MCF 10A (cell line): ENCODE results near the gene ASPHD2. TPM values are rescaled to one million over a fixed set of nuclear protein-coding genes. Genes with fewer than 3 reads are reported as not detected.
"Not testable (repeated sequence)": the region's sequence is repeated elsewhere in the genome, so short reads cannot be mapped to it uniquely, and the experiment has no call there.

Experiments
- BruUV-seq: library from RNA; stranded (reverse); fragments of 400-500 nt; replicated peaks from 2 replicates; lab custom pipeline; 2021; lab: Mats Ljungman, UMichigan
- CTCF ChIA-PET: fragments of 300-600 bp; sonication (Branson Sonifier 250); formaldehyde crosslinking; extraction: SDS; loops from one replicate; lab custom pipeline; 2021; ENCODE audit warnings: antibody characterized with exemption, inconsistent platforms; lab: Yijun Ruan, JAX
- POLR2A ChIA-PET: fragments of 300-600, 350-650 bp; sonication (Branson Sonifier 250); formaldehyde crosslinking; extraction: SDS; loops from one replicate; lab custom pipeline; 2020; ENCODE audit warnings: antibody characterized with exemption, inconsistent platforms; lab: Yijun Ruan, JAX
- DNase-seq: peaks from one replicate; pipeline ENCODE4 v3.0.0-alpha.2; 2018; ENCODE audit not compliant: unreplicated experiment
- H3K27ac Mint-ChIP-seq: one replicate; pipeline ENCODE4 v1.8.0; 2022; ENCODE audit warnings: mild to moderate bottlenecking, low read depth, mixed read lengths; ENCODE audit not compliant: unreplicated experiment
- H3K27me3 Mint-ChIP-seq: one replicate; pipeline ENCODE4 v1.8.0; 2022; ENCODE audit warnings: mixed read lengths; ENCODE audit not compliant: insufficient read depth, unreplicated experiment
- H3K36me3 Mint-ChIP-seq: one replicate; pipeline ENCODE4 v1.8.0; 2022; ENCODE audit warnings: mild to moderate bottlenecking, moderate library complexity, mixed read lengths; ENCODE audit not compliant: insufficient read depth, unreplicated experiment
- H3K4me1 Mint-ChIP-seq: one replicate; pipeline ENCODE4 v1.8.0; 2022; ENCODE audit warnings: mixed read lengths; ENCODE audit not compliant: insufficient read depth, unreplicated experiment
- H3K4me3 Mint-ChIP-seq: one replicate; pipeline ENCODE4 v1.8.0; 2022; ENCODE audit warnings: mild to moderate bottlenecking, moderate library complexity, mixed read lengths; ENCODE audit not compliant: unreplicated experiment
- H3K9me3 Mint-ChIP-seq: one replicate; pipeline ENCODE4 v1.8.0; 2022; ENCODE audit warnings: mixed read lengths; ENCODE audit not compliant: unreplicated experiment
- CTCF ChIP-seq: fragments of 200-600 bp; IDR thresholded peaks from one replicate; pipeline ENCODE4 v1.8.0; 2022; ENCODE audit warnings: antibody characterized with exemption, mild to moderate bottlenecking; ENCODE audit not compliant: unreplicated experiment
- intact Hi-C: fragments of 100-400 bp; cut with micrococcal nuclease; formaldehyde crosslinking; loops from 2 replicates; pipeline ENCODE4 v1.14.1; 2022
- total RNA-seq: library from RNA; stranded (reverse); gene quantifications from 2 replicates; pipeline ENCODE4 v1.2.3, GENCODE V29; 2022

ASPHD2 gene
- total RNA-seq, 1 experiment from 2014 or later = 4.8 TPM

GRCh38 chr22:26406118-26406517 is 22.9 kb upstream of the ASPHD2 start:
- no peak overlapping the region for H3K4me3 Mint-ChIP-seq
- BruUV-seq = no TSS peak
- TF ChIP-seq CTCF = no peak
- POLR2A ChIA-PET = no interaction called here
- CTCF ChIA-PET = interaction anchor here (0.6 to 2.4 kb wide), 4 partner anchors 54 to 1484 kb away, joined by 3 to 22 read pairs (median 5); no protein-coding TSS in a partner anchor
- intact Hi-C loops = no loop called here
- no peaks in the 10 kb centered on the region for H3K4me1 Mint-ChIP-seq
- H3K27me3 Mint-ChIP-seq = no peaks in the 10 kb centered on the region
- H3K36me3 Mint-ChIP-seq = no peaks in the 10 kb centered on the region
- no peaks in the 10 kb centered on the region for H3K9me3 Mint-ChIP-seq
- no peak for DNase-seq
- H3K27ac Mint-ChIP-seq = no peak overlapping the region

GRCh38 chr22:26408562-26409220 is 20.4 kb upstream of the ASPHD2 start:
- BruUV-seq, H3K36me3 Mint-ChIP-seq, H3K4me1 Mint-ChIP-seq, H3K9me3 Mint-ChIP-seq, H3K27me3 Mint-ChIP-seq, H3K27ac Mint-ChIP-seq, DNase-seq, intact Hi-C loops, H3K4me3 Mint-ChIP-seq: not testable (repeated sequence)
- ChIA-PET POLR2A (interaction anchor here (0.7 kb wide), 1 partner anchor 10 kb away, joined by 3 read pairs; no protein-coding TSS in a partner anchor), CTCF (interaction anchor here (0.9 kb wide), 1 partner anchor 52 kb away, joined by 4 read pairs; no protein-coding TSS in a partner anchor)

DNA sequence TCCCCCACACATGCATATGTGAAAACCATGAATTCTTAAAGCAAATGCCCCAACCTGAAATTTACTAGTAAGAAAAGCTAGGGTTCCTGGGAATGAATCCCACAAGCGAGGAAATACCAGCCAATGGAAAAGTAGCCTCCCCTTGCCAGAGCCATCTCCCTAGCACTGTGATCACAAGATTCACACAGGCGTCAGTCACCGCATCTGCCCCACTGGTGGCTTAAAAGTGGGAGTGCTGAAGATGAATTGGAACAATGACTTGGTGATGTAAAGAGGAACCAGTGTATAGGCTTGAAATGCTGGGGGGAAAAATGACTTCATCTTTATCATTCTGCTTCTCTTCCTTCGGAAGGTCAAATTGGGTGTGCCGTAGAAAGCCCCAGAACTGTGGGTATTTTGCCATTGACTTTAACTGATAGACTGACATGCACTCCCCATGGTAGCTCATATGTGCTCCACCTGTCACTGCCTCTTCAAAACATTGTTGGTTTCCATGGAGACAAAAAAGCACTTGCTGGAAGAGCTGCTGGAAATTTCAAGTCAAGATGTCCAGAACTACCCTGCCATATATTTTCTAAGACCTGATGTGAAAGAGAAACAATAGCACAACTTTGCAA is 19.2 kb upstream of the ASPHD2 start:
- no peak for DNase-seq
- no peak overlapping the region for H3K4me3 Mint-ChIP-seq
- H3K9me3 Mint-ChIP-seq = no peaks in the 10 kb centered on the region
- intact Hi-C loops = no loop called here
- no peak overlapping the region for H3K27ac Mint-ChIP-seq
- CTCF ChIA-PET = interaction anchor here (0.6 to 1.3 kb wide), 7 partner anchors 12 to 291 kb away, joined by 3 to 6 read pairs (median 5); no protein-coding TSS in a partner anchor
- peaks cover 6% of the 10 kb centered on the region for H3K4me1 Mint-ChIP-seq
- no TSS peak for BruUV-seq
- H3K36me3 Mint-ChIP-seq = no peaks in the 10 kb centered on the region
- H3K27me3 Mint-ChIP-seq = no peaks in the 10 kb centered on the region
- POLR2A ChIA-PET = no interaction called here
- TF ChIP-seq CTCF = no peak

- Mint-ChIP-seq H3K4me3 (no peak overlapping the region), H3K27me3 (no peaks in the 10 kb centered on the region), H3K9me3 (no peaks in the 10 kb centered on the region), H3K27ac (no peak overlapping the region), H3K36me3 (no peaks in the 10 kb centered on the region), H3K4me1 (peaks cover 6% of the 10 kb centered on the region)
- TF ChIP-seq CTCF = no peak
- intact Hi-C loops = no loop called here
- CTCF ChIA-PET = interaction anchor here (0.6 to 1.3 kb wide), 7 partner anchors 13 to 291 kb away, joined by 3 to 6 read pairs (median 5); no protein-coding TSS in a partner anchor
- POLR2A ChIA-PET = no interaction called here
- no peak for DNase-seq
- no TSS peak for BruUV-seq
Measured at GRCh38 chr22:26410386-26410785, 18.7 kb upstream of the ASPHD2 start.
